PC-9 (cell line): ENCODE results near the gene IGF2R.

Experiments
- CTCF ChIP-seq: fragments of 200-600 bp; sonication (generic); conservative IDR thresholded peaks from 2 replicates; pipeline ENCODE4 v1.6.1; 2017; ENCODE audit warnings: mixed run types, antibody characterized with exemption, mild to moderate bottlenecking, moderate library complexity
- EZH2 ChIP-seq: fragments of 200-600 bp; sonication (generic); IDR thresholded peaks from 2 replicates; pipeline ENCODE4 v1.8.0; 2017; ENCODE audit warnings: antibody characterized with exemption, low read depth

- no peak for TF ChIP-seq CTCF
- TF ChIP-seq EZH2 = no peak
Measured at GRCh38 chr6:159974932-159975331, 6.0 kb downstream of the IGF2R start.
